ENCODE results near the gene FGF12.

GRCh38 chr3:192570821-192571791, 156.2 kb downstream of the FGF12 start:
- no peak for TF ChIP-seq POLR2A (IDR thresholded peaks at IDR 0.05)
- TF ChIP-seq, protein P1, sequence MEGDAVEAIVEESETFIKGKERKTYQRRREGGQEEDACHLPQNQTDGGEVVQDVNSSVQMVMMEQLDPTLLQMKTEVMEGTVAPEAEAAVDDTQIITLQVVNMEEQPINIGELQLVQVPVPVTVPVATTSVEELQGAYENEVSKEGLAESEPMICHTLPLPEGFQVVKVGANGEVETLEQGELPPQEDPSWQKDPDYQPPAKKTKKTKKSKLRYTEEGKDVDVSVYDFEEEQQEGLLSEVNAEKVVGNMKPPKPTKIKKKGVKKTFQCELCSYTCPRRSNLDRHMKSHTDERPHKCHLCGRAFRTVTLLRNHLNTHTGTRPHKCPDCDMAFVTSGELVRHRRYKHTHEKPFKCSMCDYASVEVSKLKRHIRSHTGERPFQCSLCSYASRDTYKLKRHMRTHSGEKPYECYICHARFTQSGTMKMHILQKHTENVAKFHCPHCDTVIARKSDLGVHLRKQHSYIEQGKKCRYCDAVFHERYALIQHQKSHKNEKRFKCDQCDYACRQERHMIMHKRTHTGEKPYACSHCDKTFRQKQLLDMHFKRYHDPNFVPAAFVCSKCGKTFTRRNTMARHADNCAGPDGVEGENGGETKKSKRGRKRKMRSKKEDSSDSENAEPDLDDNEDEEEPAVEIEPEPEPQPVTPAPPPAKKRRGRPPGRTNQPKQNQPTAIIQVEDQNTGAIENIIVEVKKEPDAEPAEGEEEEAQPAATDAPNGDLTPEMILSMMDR (IDR thresholded peaks at IDR 0.05 in 8 of 11, conservative IDR thresholded peaks at IDR 0.05 in 3 of 11), result no peak
